T-helper 2 cell treated with Interferon-gamma antibody and Interleukin-4, amounts not matched to agents 100 ng/mL and 5 ng/mL, for 36 hours (primary cell): ENCODE data around the gene AOPEP. TPM values are rescaled to one million over a fixed set of nuclear protein-coding genes. Genes with fewer than 3 reads are reported as not detected.

Experiments
- intact Hi-C: fragments of 100-400 bp; cut with micrococcal nuclease; formaldehyde crosslinking; loops from one replicate; pipeline ENCODE4 v1.15.1; 2023
- total RNA-seq: library from RNA; stranded (reverse); gene quantifications from 2 replicates; pipeline ENCODE4 v1.2.3, GENCODE V29; 2022

Gene AOPEP
- total RNA-seq, 1 donor from 2014 or later: 14.1 TPM

GRCh38 chr9:95028853-95029219, 302.3 kb downstream of the AOPEP start:
- intact Hi-C loops: no loop called here

DNA sequence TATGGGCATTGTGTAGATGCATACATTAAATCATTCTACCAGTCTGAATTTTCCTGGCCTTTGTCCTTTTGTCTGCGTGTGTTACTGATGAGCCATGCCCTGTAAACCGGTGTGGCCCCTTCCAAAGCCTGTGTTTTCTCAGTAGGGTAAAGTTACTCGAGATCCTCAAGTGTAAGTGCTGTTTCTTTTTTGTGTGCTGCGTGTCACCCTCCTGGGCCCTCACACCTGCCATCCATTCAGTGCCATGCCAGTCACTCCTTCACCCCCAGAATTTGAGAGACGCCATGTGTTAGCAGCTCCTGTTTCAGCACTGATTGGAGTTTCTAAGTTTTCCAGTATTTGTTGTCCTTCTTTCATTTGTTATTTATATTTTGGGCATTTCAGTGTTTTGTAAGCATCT, 302.8 kb downstream of the AOPEP start:
- intact Hi-C loops: no loop called here

GRCh38 chr9:95029720-95030119, 303.2 kb downstream of the AOPEP start:
- intact Hi-C loops: no loop called here

DNA sequence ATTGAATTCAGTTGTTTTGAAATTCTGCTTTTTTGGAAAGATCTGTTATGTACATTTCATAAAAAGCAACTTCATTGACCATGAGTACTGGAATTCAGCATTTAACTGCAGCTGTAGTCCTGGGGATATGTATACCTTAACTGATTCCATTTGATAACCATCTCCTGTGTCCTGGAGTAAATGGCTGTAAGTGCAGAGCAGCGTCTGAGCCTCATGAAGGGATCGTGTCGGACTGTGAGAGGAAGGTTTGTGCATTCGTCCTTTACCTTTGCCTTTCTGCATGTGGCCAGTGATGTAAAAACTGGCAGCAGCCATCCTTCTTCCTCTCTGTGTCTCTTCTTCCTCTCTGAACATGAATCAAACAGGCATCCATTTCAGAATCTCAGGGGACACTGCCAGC, 303.8 kb downstream of the AOPEP start:
- intact Hi-C loops: no loop called here

GRCh38 chr9:95030920-95031642, 304.6 kb downstream of the AOPEP start:
- intact Hi-C loops: no loop called here

GRCh38 chr9:95031711-95032461, 305.4 kb downstream of the AOPEP start:
- intact Hi-C loops: no loop called here

- intact Hi-C loops: no loop called here
Observed at GRCh38 chr9:95032580-95033341, 306.3 kb downstream of the AOPEP start.

DNA sequence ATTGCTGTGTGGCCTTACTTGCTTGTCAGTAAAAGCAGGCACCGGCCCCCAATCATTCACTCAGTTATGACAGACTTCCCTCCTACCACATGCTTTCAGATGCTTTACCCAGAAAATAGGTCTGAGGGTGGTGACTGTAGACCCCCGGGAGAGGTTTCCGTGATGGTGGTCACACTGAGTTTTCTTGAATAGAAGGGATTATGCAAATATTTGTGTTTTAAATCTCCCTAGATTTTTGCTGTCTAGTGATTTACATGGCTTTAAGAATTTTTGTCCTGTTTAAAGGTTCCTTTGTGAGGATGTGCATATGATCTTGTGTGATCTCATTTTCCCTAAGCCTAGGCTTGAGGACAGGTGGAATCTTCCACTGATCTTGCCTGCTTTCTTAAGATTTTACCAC, 309.3 kb downstream of the AOPEP start:
- intact Hi-C loops: no loop called here

DNA sequence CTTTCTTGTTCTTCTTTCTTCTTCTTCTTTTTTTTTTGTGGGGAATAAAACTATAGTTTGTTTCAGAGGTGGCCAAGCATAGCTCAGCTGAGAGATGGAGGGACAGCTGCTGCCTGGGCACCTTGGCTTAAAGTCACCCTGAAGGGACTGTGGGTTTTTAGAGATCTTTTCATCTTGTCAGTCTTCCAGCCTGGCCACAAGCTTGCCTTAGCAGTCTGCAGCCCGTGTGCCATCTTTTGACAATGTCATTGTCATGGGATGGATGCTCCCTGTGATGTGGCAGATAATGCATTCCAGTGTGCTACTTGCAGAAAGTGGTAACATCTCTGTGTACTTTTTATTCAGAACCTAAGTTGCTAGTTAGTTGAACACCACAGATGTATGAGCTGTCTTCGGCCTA, 310.2 kb downstream of the AOPEP start:
- intact Hi-C loops: no loop called here

DNA sequence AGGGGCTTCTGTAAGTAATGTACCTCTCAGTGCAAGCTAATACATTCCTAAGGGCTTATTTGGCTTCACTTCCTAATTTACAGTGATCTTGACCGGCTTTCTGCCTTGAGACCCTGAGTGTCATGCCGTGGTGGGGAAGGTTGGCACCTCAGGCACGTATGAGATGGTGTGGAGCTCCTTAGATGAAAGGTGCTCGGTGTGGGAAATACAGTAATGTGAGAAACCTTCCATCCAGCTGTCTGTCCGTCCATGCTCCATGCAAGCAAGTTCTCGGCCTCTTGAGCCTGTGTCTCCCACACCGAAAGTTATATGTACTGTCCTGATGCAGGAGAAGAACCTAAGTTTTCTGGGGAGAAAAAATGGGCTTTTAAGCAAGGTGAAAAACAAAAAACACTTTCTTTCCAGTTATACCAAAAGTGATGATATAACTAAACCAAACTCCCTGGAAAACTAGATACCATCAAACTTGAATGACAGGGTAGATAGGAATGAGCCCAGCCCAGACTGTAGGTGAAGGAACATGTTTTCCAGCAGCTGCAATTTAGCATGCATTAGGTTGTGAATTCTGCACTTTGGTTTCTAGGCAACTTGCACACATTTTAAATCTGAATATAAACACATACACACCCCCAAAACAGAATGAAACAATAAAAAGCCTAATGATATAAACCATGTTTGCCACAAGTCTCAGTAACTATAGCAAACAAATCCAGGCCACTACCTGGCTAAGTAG, 311.5 kb downstream of the AOPEP start:
- intact Hi-C loops: no loop called here

GRCh38 chr9:95038666-95039065, 312.2 kb downstream of the AOPEP start:
- intact Hi-C loops: no loop called here

- intact Hi-C loops: no loop called here
Observed at GRCh38 chr9:95040106-95040505, 313.6 kb downstream of the AOPEP start.

- intact Hi-C loops: no loop called here
Observed at GRCh38 chr9:95043826-95044225, 317.3 kb downstream of the AOPEP start.

DNA sequence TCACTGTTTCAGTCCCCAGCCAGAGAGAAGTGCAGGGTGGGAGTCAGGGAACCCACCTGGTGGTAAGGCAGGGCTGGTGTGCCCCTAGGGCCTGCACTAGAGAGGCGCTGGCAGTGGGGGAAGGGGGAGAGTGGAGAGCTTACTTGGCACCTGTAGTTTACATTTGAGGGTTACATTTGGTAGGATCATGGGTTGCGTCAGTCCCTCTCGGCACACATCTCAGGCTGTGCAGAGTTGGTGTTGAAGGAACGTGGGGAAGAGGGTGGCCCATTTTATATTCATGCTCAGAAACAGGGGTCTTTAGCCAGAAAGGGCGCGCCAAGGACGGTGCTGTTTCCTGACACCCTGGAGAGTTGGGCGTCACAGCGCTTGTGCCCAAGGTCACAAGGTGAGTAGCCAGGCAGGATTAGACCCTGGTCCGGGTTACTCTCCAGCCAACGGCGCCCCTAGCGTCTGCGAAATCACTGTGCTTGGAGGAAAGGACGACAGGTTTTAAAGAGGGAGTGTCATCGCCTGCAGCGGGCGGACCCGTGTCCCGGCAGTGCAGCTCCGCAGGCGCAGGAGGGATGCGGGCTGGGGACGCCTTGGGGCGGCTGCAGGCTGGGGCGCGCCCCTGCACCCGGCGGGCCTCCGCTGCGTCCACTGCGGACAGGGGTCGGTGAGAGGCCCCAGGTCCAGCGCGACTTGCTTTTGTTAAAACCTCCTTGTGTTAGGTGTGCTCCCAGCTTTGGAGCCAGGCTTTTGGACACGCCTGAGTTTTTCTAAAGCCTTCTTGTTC, 318.4 kb downstream of the AOPEP start:
- intact Hi-C loops: no loop called here

- intact Hi-C loops: no loop called here
Observed at GRCh38 chr9:95045751-95046150, 319.3 kb downstream of the AOPEP start.

DNA sequence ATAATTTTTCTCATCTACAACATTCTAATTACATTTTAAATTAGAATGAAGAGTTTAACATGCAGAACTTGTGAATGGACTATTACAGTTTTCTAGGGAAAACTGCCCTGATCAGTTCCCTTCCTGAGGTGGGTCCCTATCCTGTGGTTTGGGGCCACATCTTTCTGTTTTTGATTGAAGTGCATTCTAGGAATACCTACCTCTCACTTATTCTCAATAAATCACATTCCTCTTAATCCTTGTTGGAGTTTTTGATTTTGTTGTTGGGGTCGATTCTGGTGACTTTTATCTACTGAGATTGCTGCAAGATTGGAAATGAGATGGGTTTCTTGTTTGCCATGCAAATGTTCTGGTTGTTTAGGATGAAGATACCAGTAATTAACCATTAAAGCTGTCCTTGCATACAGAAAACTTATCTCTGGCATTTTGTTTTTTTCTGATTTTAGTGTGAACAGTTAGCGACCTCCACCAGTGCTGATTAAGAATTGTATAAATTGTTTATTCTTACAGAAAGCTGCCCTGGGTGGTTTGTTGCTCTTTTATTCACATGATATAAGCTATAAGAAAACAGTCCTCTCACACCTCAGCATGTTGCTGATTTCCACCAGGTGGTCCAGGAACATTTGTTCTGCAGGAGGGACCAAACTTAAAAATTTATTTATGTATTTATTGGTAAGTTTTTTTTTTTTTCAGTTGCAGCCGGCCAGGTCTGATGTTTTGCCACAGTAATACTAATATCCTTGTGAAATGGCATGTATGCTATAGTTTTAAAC, 321.1 kb downstream of the AOPEP start:
- intact Hi-C loops: no loop called here

DNA sequence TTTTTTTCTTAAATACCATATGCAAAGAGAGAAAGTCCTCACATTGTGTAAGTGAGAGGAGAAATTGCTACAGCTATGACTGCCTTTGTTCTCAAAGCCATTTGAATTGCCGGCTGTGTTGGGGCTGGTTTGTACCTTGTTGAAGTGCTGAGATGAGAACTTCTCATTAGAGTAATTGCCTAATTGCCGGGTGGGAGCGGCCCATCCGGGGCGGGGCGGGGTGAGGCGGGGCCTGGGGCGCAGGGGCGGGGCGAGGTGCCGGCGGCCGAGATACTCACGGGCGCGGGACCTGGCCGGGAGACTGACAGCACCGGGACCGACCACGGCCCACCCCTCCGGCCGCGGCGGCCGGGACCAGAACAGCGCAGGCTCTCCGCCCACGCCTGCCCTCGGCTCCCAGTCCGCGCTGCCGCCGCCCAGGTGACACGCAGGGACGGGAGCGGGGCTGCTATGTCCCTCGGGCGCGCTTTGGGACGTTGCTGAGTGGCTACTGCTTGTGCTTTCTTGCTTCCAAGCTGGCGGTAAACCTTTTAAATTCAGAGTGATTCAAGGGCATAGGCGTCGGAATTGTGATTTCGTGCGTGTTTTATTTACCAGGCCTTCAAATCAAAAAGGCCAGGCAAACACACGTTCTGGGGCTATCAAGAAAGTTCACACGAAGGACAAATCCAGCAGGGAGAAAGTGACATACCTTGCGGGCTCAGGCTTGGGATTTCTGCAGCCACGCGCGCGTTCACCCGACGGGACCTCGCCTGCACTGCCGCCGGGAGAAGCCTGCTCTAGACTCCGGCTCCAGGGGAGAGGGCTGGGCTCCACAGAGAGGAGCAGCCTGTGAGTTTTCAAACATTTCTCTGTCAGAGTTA, 322.0 kb downstream of the AOPEP start:
- intact Hi-C loops: no loop called here

GRCh38 chr9:95049761-95050160, 323.3 kb downstream of the AOPEP start:
- intact Hi-C loops: no loop called here
